HG03432 (cell line): Measurements from ENCODE around the gene GLIPR1.
A peak's percentile ranks its signal among the peaks of the same experiment; 100 is the strongest.
"Not testable (repeated sequence)": the region's sequence is repeated elsewhere in the genome, so short reads cannot be mapped to it uniquely, and the experiment has no call there.

ENCODE experiments used
- ATAC-seq: cut with Tn5 transposase; IDR thresholded peaks from one replicate; pipeline ENCODE4 v1.9.1; 2021; ENCODE audit warnings: mild to moderate bottlenecking, moderate library complexity; ENCODE audit not compliant: unreplicated experiment

The GLIPR1 gene

GRCh38 chr12:75509621-75510020 lies 29.1 kb downstream of the GLIPR1 start:
- no peak for ATAC-seq

DNA sequence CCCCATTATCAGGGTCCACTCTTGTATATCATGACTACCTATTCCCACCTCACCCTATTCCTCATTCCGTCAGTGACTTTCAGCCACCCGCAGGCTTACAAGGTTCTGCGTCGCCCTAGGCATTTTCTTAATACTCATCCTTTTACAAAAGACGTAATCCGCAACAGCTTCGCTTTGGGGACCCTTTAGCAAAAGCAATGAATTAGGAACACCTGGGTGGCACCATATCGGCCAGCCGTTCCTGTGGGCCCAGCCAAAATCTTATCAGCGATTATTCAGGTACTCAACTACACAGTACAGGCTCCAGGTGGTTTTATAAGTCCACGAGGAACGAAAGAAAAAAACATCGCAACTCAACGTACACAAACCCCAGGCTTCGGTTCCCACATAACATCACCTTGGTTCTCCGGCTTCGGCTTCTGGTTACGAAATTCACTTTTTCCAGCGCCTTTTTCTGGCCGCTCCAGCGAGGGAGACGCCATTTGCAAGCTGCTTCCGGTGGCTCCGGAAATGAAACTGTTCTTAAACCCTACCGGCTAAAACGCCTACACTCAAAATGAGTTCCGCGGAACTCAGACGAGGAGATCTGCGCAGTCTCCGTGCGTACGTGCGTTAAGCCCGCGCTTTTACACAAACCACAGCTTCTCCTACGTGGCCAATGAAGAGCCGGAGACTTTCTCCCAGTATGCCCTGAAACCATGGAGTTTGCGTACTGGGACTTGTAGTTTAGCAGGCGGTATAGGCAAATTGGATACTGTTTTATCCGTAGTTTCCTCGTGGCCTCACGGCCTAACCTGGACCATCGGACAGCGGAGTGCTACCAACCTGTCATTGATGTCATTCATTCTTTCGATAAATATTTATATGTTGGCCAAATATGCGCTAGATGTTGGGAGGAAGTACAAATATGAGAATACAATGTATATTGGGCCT lies 30.8 kb downstream of the GLIPR1 start, which contains the start of gene KRR1:
Gene KRR1 (minus strand): TSS at position 494 of the 933 bp plus-strand sequence. CDS start 12 bp downstream, at position 482.
- peak; percentile 97 for ATAC-seq

- not testable (repeated sequence) for ATAC-seq
Measured at GRCh38 chr12:75521224-75521623, 40.7 kb downstream of the GLIPR1 start.

GRCh38 chr12:75522124-75522523 lies 41.6 kb downstream of the GLIPR1 start:
- ATAC-seq, result not testable (repeated sequence)

- ATAC-seq, result no peak
Measured at GRCh38 chr12:75525263-75525662, 44.7 kb downstream of the GLIPR1 start.

GRCh38 chr12:75526655-75527511 lies 46.3 kb downstream of the GLIPR1 start:
- ATAC-seq, result peak; percentile 99

DNA sequence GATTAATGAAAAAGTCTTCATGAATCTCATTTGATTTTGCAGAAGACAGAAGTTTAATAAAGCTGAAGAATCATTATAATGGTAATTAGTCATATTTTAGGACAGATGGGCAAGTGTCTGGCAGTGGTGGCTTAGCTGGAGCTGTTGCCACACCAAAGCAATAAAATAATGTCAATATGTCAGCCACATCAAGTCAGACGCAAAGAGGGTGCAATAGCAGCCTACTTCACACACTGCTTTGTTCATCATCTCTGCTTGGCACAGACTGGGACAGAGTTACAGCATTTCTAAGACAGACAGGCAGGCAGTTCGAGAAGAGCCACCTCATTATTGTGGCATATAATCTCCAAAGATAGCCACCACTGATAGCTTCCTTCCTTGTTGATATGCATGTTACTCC lies 47.7 kb downstream of the GLIPR1 start:
- no peak for ATAC-seq

DNA sequence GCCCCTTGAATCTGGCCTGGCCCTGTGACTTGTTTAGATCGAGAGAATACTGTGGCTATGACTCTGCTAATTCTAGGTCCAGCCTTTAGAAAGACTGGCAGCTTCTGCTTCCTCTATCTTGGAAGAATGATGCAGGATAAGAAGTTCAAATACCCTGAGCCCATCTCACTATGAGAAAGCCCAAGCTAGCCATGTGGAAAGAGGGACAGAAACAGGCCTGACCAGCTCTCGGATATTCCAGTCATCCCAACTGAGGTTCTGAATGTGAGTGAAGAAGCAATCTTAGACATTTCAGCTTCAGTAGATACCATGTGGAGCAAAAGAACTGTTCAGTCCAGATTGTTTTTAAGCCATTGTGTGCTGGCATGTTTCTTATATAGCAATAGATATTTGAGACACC lies 48.1 kb downstream of the GLIPR1 start:
- no peak for ATAC-seq

GRCh38 chr12:75529316-75529715 lies 48.8 kb downstream of the GLIPR1 start:
- ATAC-seq, result no peak

GRCh38 chr12:75529826-75530225 lies 49.3 kb downstream of the GLIPR1 start:
- no peak for ATAC-seq

DNA sequence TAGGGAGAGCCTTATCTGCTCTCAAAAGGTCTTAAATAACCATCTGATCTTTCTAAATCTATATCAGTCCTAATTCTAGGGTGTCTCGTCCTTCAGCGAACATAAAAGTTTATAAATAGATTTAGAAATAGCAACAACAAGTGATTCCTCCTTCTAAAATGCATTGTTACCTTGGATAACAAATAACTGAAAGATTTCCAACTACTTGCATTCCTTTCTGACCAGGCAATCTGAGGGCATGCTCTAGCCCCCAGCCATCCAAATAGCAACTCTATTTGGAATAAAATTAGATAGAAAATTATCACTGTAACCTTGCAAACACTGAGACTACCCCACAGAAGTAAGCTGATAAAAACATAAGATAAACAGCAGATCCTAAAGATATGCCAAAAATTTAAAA lies 52.7 kb downstream of the GLIPR1 start:
- no peak for ATAC-seq

- ATAC-seq, result no peak
Measured at GRCh38 chr12:75539889-75540288, 59.3 kb downstream of the GLIPR1 start.

DNA sequence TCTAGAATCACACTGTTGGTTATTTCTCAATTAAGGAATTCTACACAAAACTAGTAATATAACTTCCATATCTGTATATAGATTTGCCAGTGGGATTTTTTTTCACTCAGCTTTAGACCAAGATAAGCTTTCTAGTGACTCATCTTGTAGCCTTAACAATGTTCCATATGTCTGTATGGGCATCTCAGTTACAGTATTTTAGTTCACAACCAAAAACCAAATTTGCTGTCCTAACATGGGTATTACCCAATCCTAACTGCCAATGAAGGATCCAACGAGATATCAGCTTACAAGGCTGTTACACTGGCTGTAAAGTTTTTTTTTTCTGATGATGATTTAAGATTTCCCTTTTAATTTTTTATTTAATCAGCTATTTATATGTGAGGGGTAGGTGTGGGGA lies 62.4 kb downstream of the GLIPR1 start:
- ATAC-seq, result no peak

- ATAC-seq, result no peak
Measured at GRCh38 chr12:75543529-75543928, 63.0 kb downstream of the GLIPR1 start.

DNA sequence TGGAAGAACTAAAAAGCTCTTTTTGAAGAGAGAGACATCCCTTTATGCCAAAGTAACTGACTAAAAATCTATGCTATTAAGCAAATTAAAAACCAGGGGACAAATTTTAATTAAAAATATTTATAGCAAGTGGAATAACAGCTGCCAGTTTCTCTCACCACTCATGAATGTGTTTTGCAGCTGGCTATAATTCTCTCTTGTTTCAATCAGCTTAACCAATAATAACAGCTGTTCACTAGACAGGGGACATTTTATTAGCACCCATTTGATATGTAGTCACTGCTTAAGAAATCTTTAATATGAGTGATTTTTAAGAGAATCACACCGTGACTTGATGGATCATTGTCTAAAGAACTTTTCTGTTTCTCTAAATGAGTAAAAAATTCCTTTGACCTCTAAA lies 65.1 kb downstream of the GLIPR1 start:
- ATAC-seq, result no peak

- no peak for ATAC-seq
Measured at GRCh38 chr12:75548879-75549278, 68.3 kb downstream of the GLIPR1 start.

- ATAC-seq, result no peak
Measured at GRCh38 chr12:75549989-75550388, 69.4 kb downstream of the GLIPR1 start.

DNA sequence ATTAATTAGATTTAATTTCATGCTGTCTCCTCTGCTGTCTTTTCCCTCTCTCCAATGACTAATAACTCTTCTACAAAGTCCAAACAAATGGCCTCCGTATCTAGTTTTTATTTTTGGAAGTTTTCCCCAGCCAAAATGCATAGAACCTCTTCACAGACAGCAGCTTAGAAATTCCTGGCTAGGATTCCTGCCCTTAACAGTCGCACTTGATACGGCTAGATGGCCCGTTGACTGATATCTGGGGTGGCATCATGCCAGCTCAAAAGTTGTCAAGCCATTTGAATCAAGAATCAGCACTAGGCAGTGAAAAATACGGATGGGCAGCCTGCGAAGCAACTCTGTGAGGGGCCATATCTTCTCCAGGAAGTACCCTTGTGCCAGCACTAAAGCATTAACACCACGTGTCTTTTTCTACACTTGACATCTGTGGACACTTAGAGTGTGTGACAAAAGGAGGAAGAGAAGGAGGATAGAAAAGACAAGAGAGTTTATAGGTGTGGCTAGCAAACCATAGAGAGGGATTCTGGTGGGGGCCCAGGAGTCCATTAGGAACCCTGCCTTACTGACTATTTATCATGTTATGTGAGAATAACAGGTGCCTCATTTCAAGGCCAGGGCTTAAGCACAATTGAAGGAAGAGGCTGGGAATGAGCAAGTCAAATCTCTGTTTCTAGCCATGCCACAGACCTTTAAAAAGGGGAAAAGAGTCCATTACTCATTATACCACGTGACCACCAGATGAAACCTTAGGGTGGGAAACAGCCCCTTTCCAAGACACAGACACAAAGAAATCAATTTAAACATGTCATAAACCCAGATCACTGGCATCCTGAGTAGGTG lies 70.1 kb downstream of the GLIPR1 start:
- no peak for ATAC-seq

DNA sequence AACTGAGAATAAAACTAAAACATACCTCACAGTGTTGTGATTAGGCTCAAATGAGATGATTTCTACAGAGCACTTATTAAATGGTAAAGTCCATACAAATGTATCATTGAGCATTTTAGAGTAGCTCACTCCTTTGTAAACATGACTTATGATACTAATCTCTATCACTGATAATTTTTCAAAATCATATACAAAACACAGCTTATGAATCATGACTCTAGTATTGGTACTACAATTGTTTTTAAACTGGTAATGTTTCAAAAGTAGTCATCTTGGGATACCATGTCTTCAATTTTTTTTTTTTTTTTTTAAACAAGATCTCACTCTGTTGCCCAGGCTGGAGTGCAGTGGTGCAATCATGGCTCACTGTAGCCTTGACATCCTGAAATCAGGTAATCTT lies 70.9 kb downstream of the GLIPR1 start:
- no peak for ATAC-seq

DNA sequence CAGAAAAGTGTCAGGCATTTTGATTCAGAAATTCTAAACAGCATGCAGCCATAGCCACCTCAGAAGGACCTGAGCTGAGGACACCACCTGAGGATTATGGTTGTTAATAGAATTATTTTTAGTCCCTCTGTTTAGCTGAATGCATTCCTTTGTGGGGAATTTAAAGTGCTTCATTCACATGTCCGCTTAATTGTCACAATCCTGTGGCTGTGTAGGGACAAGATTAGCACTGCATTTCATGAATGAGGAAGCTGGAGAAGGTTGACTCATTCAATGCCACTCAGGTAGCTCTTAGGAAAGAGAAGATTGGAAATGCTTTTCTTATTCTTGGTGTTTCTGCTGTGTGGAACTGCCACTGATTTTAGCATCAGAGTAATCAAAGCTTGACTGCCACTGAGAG lies 72.8 kb downstream of the GLIPR1 start:
- ATAC-seq, result no peak
